ENCODE measurements around the gene AADAT. TPM values are rescaled to one million over a fixed set of nuclear protein-coding genes. Genes with fewer than 3 reads are reported as not detected.
"Not testable (repeated sequence)": the region's sequence is repeated elsewhere in the genome, so short reads cannot be mapped to it uniquely, and the experiment has no call there.

AADAT gene
- total RNA-seq, 1 experiment from 2014 or later: 8.4 TPM

GRCh38 chr4:170051402-170051801 lies 38.4 kb downstream of the AADAT start:
- H3K27ac Mint-ChIP-seq (ENCODE audit: unreplicated experiment): no peak overlapping the region
- DNase-seq: no peak
- no peaks in the 10 kb centered on the region for H3K4me1 Mint-ChIP-seq (ENCODE audit: low read depth, unreplicated experiment)
- TF ChIP-seq CTCF (IDR thresholded peaks at IDR 0.05; ENCODE audit: insufficient read depth in 1 of 2, low read depth in 1 of 2, low read length in 1 of 2, severe bottlenecking in 1 of 2, unreplicated experiment in 1 of 2): no peak
- H3K27me3 Mint-ChIP-seq (ENCODE audit: insufficient read depth, unreplicated experiment): no peaks in the 10 kb centered on the region
- Histone ChIP-seq H3K36me3 (ENCODE audit: control insufficient read depth, insufficient read depth, low read length) (no peaks in the 10 kb centered on the region), H3K9me3 (no peaks in the 10 kb centered on the region), H3K27me3 (replicated peaks; ENCODE audit: control insufficient read depth, insufficient read depth, low read length) (no peaks in the 10 kb centered on the region), H3K4me3 (ENCODE audit: low read depth, low read length) (no peak overlapping the region), H3K4me1 (no peaks in the 10 kb centered on the region)
- ChIA-PET CTCF (no interaction called here), POLR2A (no interaction called here)
- no peaks in the 10 kb centered on the region for H3K36me3 Mint-ChIP-seq (ENCODE audit: insufficient read depth, unreplicated experiment)
- H3K9me3 Mint-ChIP-seq (ENCODE audit: unreplicated experiment): no peaks in the 10 kb centered on the region
- intact Hi-C loops (cut with micrococcal nuclease; ENCODE audit: unreplicated experiment): loop anchor here (1.0 kb wide), 1 partner anchor 38 kb away; the partner anchor contains the start of gene AADAT
- H3K4me3 Mint-ChIP-seq (ENCODE audit: unreplicated experiment): no peak overlapping the region
- no TSS peak for BruUV-seq (replicated peaks)

- intact Hi-C loops (cut with micrococcal nuclease; ENCODE audit: unreplicated experiment): no loop called here
- no peaks in the 10 kb centered on the region for H3K36me3 Mint-ChIP-seq (ENCODE audit: insufficient read depth, unreplicated experiment)
- ChIA-PET POLR2A (interaction anchor here (0.6 kb wide), 1 partner anchor 36 kb away, joined by 4 read pairs; no protein-coding TSS in a partner anchor), CTCF (interaction anchor here (1.5 kb wide), 1 partner anchor 239 kb away, joined by 5 read pairs; no protein-coding TSS in a partner anchor)
- Histone ChIP-seq H3K9me3 (no peaks in the 10 kb centered on the region), H3K4me1 (no peaks in the 10 kb centered on the region), H3K4me3 (ENCODE audit: low read depth, low read length) (no peak overlapping the region), H3K36me3 (ENCODE audit: control insufficient read depth, insufficient read depth, low read length) (no peaks in the 10 kb centered on the region), H3K27me3 (replicated peaks; ENCODE audit: control insufficient read depth, insufficient read depth, low read length) (no peaks in the 10 kb centered on the region)
- no peak overlapping the region for H3K4me3 Mint-ChIP-seq (ENCODE audit: unreplicated experiment)
- H3K9me3 Mint-ChIP-seq (ENCODE audit: unreplicated experiment): no peaks in the 10 kb centered on the region
- DNase-seq: no peak
- no peaks in the 10 kb centered on the region for H3K4me1 Mint-ChIP-seq (ENCODE audit: low read depth, unreplicated experiment)
- no TSS peak for BruUV-seq (replicated peaks)
- no peak overlapping the region for H3K27ac Mint-ChIP-seq (ENCODE audit: unreplicated experiment)
- no peaks in the 10 kb centered on the region for H3K27me3 Mint-ChIP-seq (ENCODE audit: insufficient read depth, unreplicated experiment)
- TF ChIP-seq CTCF (IDR thresholded peaks at IDR 0.05; ENCODE audit: insufficient read depth in 1 of 2, low read depth in 1 of 2, low read length in 1 of 2, severe bottlenecking in 1 of 2, unreplicated experiment in 1 of 2): no peak
Observed at GRCh38 chr4:170049766-170050165, 40.0 kb downstream of the AADAT start.

GRCh38 chr4:170047771-170048354 lies 41.9 kb downstream of the AADAT start:
- TF ChIP-seq CTCF (IDR thresholded peaks at IDR 0.05; ENCODE audit: insufficient read depth in 1 of 2, low read depth in 1 of 2, low read length in 1 of 2, severe bottlenecking in 1 of 2, unreplicated experiment in 1 of 2): peak; percentile 50 to 53
- no peak overlapping the region for H3K4me3 ChIP-seq (ENCODE audit: low read depth, low read length)
- H3K36me3 ChIP-seq (ENCODE audit: control insufficient read depth, insufficient read depth, low read length): no peaks in the 10 kb centered on the region
- Mint-ChIP-seq H3K4me3 (ENCODE audit: unreplicated experiment) (no peak overlapping the region), H3K27me3 (ENCODE audit: insufficient read depth, unreplicated experiment) (peaks cover 4% of the 10 kb centered on the region), H3K27ac (ENCODE audit: unreplicated experiment) (no peak overlapping the region), H3K9me3 (ENCODE audit: unreplicated experiment) (no peaks in the 10 kb centered on the region), H3K36me3 (ENCODE audit: insufficient read depth, unreplicated experiment) (no peaks in the 10 kb centered on the region), H3K4me1 (ENCODE audit: low read depth, unreplicated experiment) (no peaks in the 10 kb centered on the region)
- H3K27me3 ChIP-seq (replicated peaks; ENCODE audit: control insufficient read depth, insufficient read depth, low read length): no peaks in the 10 kb centered on the region
- BruUV-seq (replicated peaks): no TSS peak
- DNase-seq: peak in 1 of 2 experiments; percentile 39
- intact Hi-C loops (cut with micrococcal nuclease; ENCODE audit: unreplicated experiment): loop anchor here (1.0 kb wide), 4 partner anchors 146 to 435 kb away; no protein-coding TSS in a partner anchor
- no peaks in the 10 kb centered on the region for H3K4me1 ChIP-seq
- CTCF ChIA-PET: interaction anchor here (1.0 to 1.3 kb wide), 2 partner anchors 237 to 435 kb away, joined by 3 to 11 read pairs; partner anchors contain the start of gene NEK1
- H3K9me3 ChIP-seq: no peaks in the 10 kb centered on the region
- POLR2A ChIA-PET: no interaction called here

- H3K27me3 ChIP-seq (replicated peaks; ENCODE audit: control insufficient read depth, insufficient read depth, low read length); H3K36me3 ChIP-seq (ENCODE audit: control insufficient read depth, insufficient read depth, low read length); H3K4me3 Mint-ChIP-seq (ENCODE audit: unreplicated experiment); CTCF ChIA-PET; H3K36me3 Mint-ChIP-seq (ENCODE audit: insufficient read depth, unreplicated experiment); intact Hi-C loops (cut with micrococcal nuclease; ENCODE audit: unreplicated experiment); DNase-seq; H3K27me3 Mint-ChIP-seq (ENCODE audit: insufficient read depth, unreplicated experiment); BruUV-seq (replicated peaks); H3K27ac Mint-ChIP-seq (ENCODE audit: unreplicated experiment); H3K4me3 ChIP-seq (ENCODE audit: low read depth, low read length); POLR2A ChIA-PET; H3K9me3 ChIP-seq; H3K4me1 Mint-ChIP-seq (ENCODE audit: low read depth, unreplicated experiment); H3K4me1 ChIP-seq; H3K9me3 Mint-ChIP-seq (ENCODE audit: unreplicated experiment): not testable (repeated sequence)
Observed at GRCh38 chr4:170046156-170046555, 43.6 kb downstream of the AADAT start.
